Fibroblast of the aortic adventitia (primary cell): ENCODE results near the gene UBAP2. TPM values are rescaled to one million over a fixed set of nuclear protein-coding genes. Genes with fewer than 3 reads are reported as not detected.
"Not testable (repeated sequence)": the region's sequence is repeated elsewhere in the genome, so short reads cannot be mapped to it uniquely, and the experiment has no call there.

Experiments
- DNase-seq: peaks from one replicate; pipeline ENCODE4 v3.0.0-alpha.2; 2010; ENCODE audit warnings: low read depth
- H3K4me3 ChIP-seq: 2 replicates; pipeline ENCODE4 v1.5.1; 2011; ENCODE audit warnings: low read depth, mild to moderate bottlenecking, control low read depth, low read length, moderate library complexity
- CTCF ChIP-seq: IDR thresholded peaks from 2 replicates; pipeline ENCODE4 v1.5.1; 2011; ENCODE audit warnings: mild to moderate bottlenecking, low read length, control low read depth, inconsistent platforms; ENCODE audit not compliant: insufficient read depth
- total RNA-seq: library from RNA; depleted of rRNA; stranded (reverse); fragments of >200 nt; gene quantifications from 2 replicates; pipeline ENCODE4 v1.2.3, GENCODE V29; 2012; ENCODE audit warnings: low replicate concordance

The UBAP2 gene
- total RNA-seq, 1 donor: 25.6 TPM

- DNase-seq: no peak
- peak overlapping the region; percentile 92 for H3K4me3 ChIP-seq
- TF ChIP-seq CTCF: no peak
Measured at GRCh38 chr9:34049630-34050384, 1.1 kb upstream of the UBAP2 start.

- no peak for DNase-seq
- peak overlapping the region; percentile 92 for H3K4me3 ChIP-seq
- no peak for TF ChIP-seq CTCF
Measured at GRCh38 chr9:34047864-34048726, 592 bp downstream of the UBAP2 start.

GRCh38 chr9:34046784-34047379 lies 1.8 kb downstream of the UBAP2 start:
- no peak for DNase-seq
- no peak for TF ChIP-seq CTCF
- H3K4me3 ChIP-seq: peak overlapping the region; percentile 92

- DNase-seq: no peak
- H3K4me3 ChIP-seq: no peak overlapping the region
- TF ChIP-seq CTCF: no peak
Measured at GRCh38 chr9:34045903-34046302, 2.8 kb downstream of the UBAP2 start.

GRCh38 chr9:34042074-34042473 lies 6.6 kb downstream of the UBAP2 start:
- H3K4me3 ChIP-seq, DNase-seq: not testable (repeated sequence)

- not testable (repeated sequence) for DNase-seq, H3K4me3 ChIP-seq
Measured at GRCh38 chr9:34038851-34039250, 9.8 kb downstream of the UBAP2 start.

GRCh38 chr9:34037626-34038025 lies 11.1 kb downstream of the UBAP2 start:
- no peak overlapping the region for H3K4me3 ChIP-seq
- TF ChIP-seq CTCF: no peak
- no peak for DNase-seq
